ENCODE measurements around the gene OGA.

OGA gene

GRCh38 chr10:101759309-101760247 lies 58.7 kb downstream of the OGA start:
- no peak for TF ChIP-seq CTCF (IDR thresholded peaks at IDR 0.05; ENCODE audit: control insufficient read depth, extremely low read depth, insufficient read depth)
- DNase-seq (ENCODE audit: low read depth), result no peak
- no peak overlapping the region for H3K4me3 ChIP-seq (ENCODE audit: low read depth, low read length)

DNA sequence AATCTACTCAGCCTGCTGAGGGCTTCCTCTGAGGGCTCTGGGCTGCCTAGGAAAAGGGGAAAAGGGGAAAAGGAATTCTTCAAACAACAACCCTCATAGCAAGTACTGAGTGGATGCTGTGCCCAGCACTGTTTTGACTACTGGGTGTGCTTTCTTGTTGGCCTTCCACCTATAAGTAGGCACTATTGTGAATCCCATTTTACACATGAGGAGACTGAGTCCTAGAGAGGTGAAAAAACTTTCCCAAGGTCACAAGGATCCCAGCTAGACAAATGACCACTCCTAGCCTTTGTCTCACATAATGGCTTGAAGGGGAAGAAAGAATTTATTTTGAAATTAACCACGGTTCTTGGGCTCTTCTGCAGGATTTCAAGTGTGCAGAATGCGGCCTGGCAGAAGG lies 59.4 kb downstream of the OGA start:
- no peak for TF ChIP-seq CTCF (IDR thresholded peaks at IDR 0.05; ENCODE audit: control insufficient read depth, extremely low read depth, insufficient read depth)
- DNase-seq (ENCODE audit: low read depth), result no peak
- H3K4me3 ChIP-seq (ENCODE audit: low read depth, low read length), result no peak overlapping the region

GRCh38 chr10:101752241-101752640 lies 66.0 kb downstream of the OGA start:
- TF ChIP-seq CTCF (IDR thresholded peaks at IDR 0.05; ENCODE audit: control insufficient read depth, extremely low read depth, insufficient read depth), result no peak
- no peak overlapping the region for H3K4me3 ChIP-seq (ENCODE audit: low read depth, low read length)
- no peak for DNase-seq (ENCODE audit: low read depth)

DNA sequence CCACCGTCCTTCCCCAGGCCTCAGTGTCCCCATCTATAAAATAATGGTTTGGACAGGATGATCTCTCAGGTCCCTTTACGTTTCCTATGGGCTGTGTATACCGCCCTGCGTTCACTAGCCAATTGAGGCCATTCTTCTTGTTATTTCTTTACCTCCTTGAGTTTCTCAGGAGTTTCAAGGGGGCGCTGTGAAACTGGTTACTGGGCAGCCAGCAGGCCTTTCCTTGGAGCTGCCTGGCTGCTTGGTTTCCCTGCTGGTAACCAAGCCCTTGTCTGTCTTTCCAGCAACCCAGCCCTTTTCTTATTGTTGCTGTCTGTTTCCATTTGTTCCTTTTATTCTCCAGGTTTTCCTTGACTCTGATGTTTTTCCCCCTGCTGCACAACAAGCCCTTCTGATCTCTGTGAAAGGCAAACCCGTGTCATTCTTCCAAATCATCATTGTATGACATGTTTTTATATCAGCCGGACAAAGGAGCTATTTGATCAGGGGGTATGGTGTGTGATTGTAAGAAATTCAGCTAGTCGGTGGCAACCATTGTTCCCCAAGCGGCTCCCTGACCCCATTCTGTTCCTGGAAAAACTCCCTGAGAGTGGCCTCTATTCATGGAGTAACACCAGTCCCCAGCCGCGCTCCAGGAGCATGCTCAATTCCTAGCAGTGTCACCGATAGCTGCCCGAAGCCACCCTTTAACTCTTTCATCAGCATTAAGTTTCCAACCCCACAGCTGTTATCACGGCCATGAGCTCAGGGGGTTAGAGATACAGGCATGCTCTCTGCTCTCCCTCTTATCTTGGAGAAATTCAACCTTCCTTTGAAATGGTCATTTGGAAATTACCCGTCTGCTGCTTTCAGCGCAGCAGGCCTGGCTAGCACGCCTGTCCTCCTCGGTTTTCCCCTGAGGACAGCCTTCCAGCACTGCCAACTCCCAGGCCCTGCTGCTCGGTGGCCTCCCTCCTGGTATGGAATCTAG lies 68.9 kb downstream of the OGA start:
- H3K4me3 ChIP-seq (ENCODE audit: low read depth, low read length), result no peak overlapping the region
- no peak for TF ChIP-seq CTCF (IDR thresholded peaks at IDR 0.05; ENCODE audit: control insufficient read depth, extremely low read depth, insufficient read depth)
- DNase-seq (ENCODE audit: low read depth), result no peak

- no peak for DNase-seq (ENCODE audit: low read depth)
- H3K4me3 ChIP-seq (ENCODE audit: low read depth, low read length), result no peak overlapping the region
- TF ChIP-seq CTCF (IDR thresholded peaks at IDR 0.05; ENCODE audit: control insufficient read depth, extremely low read depth, insufficient read depth), result no peak
These were observed 69.7 kb downstream of the OGA start for GRCh38 chr10:101748496-101748895.

- TF ChIP-seq CTCF (IDR thresholded peaks at IDR 0.05; ENCODE audit: control insufficient read depth, extremely low read depth, insufficient read depth), result no peak
- H3K4me3 ChIP-seq (ENCODE audit: low read depth, low read length), result no peak overlapping the region
- DNase-seq (ENCODE audit: low read depth), result no peak
These were observed 73.1 kb downstream of the OGA start for GRCh38 chr10:101745074-101745696.

Data from LNCaP clone FGC (cell line).